Endothelial cell of umbilical vein (primary cell): ENCODE results near the gene HIP1R. TPM values are rescaled to one million over a fixed set of nuclear protein-coding genes. Genes with fewer than 3 reads are reported as not detected.

Experiments
- BruUV-seq: library from RNA; stranded (reverse); fragments of 400-500 nt; replicated peaks from 2 replicates; lab custom pipeline; 2021; lab: Mats Ljungman, UMichigan
- CTCF ChIA-PET: fragments of 300-600, 350-600 bp; sonication (Branson Sonifier 250); formaldehyde crosslinking; loops from one replicate; lab custom pipeline; 2021; ENCODE audit warnings: antibody characterized with exemption, inconsistent platforms; lab: Charles Lee
- POLR2A ChIA-PET: fragments of 300-600, 350-600 bp; sonication (Branson Sonifier 250); formaldehyde crosslinking; loops from one replicate; lab custom pipeline; 2021; ENCODE audit warnings: antibody characterized with exemption, inconsistent platforms; lab: Charles Lee
- DNase-seq: peaks from one replicate; pipeline ENCODE4 v3.0.0-alpha.2; 2011; ENCODE audit warnings: low read depth, low spot score
- FAIRE-seq: peaks from 2 replicates; lab custom pipeline; 2011; peaks lifted over from hg19 to GRCh38; lab: Jason Lieb, UNC
- H2AFZ ChIP-seq: 2 replicates; pipeline ENCODE4 v1.6.0; 2012; ENCODE audit warnings: low read depth, low read length, control low read depth, inconsistent platforms
- H3K27ac ChIP-seq: 2 replicates; pipeline ENCODE4 v1.5.1; 2011; ENCODE audit warnings: low read depth, mild to moderate bottlenecking, control low read depth, low read length, moderate library complexity; ENCODE audit not compliant: insufficient read depth
- H3K27me3 ChIP-seq, 2 experiments: 2 replicates each; pipeline versions ENCODE4 v1.6.0 to v1.6.1; 2011; ENCODE audit warnings: low read length in 2 of 2, mixed read lengths in 1 of 2; ENCODE audit not compliant: control insufficient read depth in 2 of 2, insufficient read depth in 2 of 2
- H3K36me3 ChIP-seq, 2 experiments: 2 replicates in 1 of 2; 3 replicates in 1 of 2; pipeline ENCODE4 v1.5.1; 2011; ENCODE audit warnings: low read length in 2 of 2, mild to moderate bottlenecking in 1 of 2, moderate library complexity in 1 of 2; ENCODE audit not compliant: control insufficient read depth in 2 of 2, insufficient read depth in 2 of 2; ENCODE audit errors: extremely low read depth in 1 of 2
- H3K4me1 ChIP-seq: 3 replicates; pipeline ENCODE4 v1.5.1; 2011; ENCODE audit warnings: mild to moderate bottlenecking, low read length; ENCODE audit not compliant: control insufficient read depth, insufficient read depth; ENCODE audit errors: extremely low read depth
- H3K4me2 ChIP-seq: 2 replicates; pipeline ENCODE4 v1.6.1; 2011; ENCODE audit warnings: low read length, control low read depth, mixed read lengths; ENCODE audit not compliant: insufficient read depth
- H3K4me3 ChIP-seq, 3 experiments: fragments of 200-600 bp in 1 of 3; sonication (generic), shearing (Covaris generic) in 1 of 3; replicated peaks in 1 of 3; 2 replicates each; pipeline ENCODE4 v1.5.1; 2011 to 2016; ENCODE audit warnings: control low read depth in 3 of 3, low read length in 3 of 3, mild to moderate bottlenecking in 2 of 3, inconsistent platforms in 1 of 3, low read depth in 1 of 3, moderate library complexity in 1 of 3; ENCODE audit not compliant: insufficient read depth in 1 of 3
- H3K79me2 ChIP-seq: 2 replicates; pipeline ENCODE4 v1.6.0; 2012; ENCODE audit warnings: low read length, inconsistent platforms; ENCODE audit not compliant: control insufficient read depth, insufficient read depth
- H3K9ac ChIP-seq: replicated peaks from 2 replicates; pipeline ENCODE3; 2011; ENCODE audit warnings: low read length, control low read depth; ENCODE audit not compliant: insufficient read depth; ENCODE audit errors: extremely low read depth
- H3K9me1 ChIP-seq: replicated peaks from 3 replicates; pipeline ENCODE4 v1.6.0; 2011; ENCODE audit warnings: mild to moderate bottlenecking, low read length; ENCODE audit not compliant: control insufficient read depth, insufficient read depth; ENCODE audit errors: extremely low read depth
- H3K9me3 ChIP-seq: replicated peaks from 2 replicates; pipeline ENCODE4 v1.5.1; 2012; ENCODE audit warnings: low read length, inconsistent platforms; ENCODE audit not compliant: control insufficient read depth, insufficient read depth
- H4K20me1 ChIP-seq: replicated peaks from 2 replicates; pipeline ENCODE3; 2011; ENCODE audit warnings: mild to moderate bottlenecking, low read length; ENCODE audit not compliant: control insufficient read depth, insufficient read depth; ENCODE audit errors: extremely low read depth
- EZH2 ChIP-seq: IDR thresholded peaks from 2 replicates; pipeline ENCODE4 v1.6.1; 2012; ENCODE audit warnings: borderline replicate concordance, low read depth, mild to moderate bottlenecking, moderate library complexity, low read length, inconsistent platforms; ENCODE audit not compliant: severe bottlenecking
- FOS ChIP-seq: IDR thresholded peaks from 2 replicates; pipeline ENCODE4 v1.6.1; 2011; ENCODE audit warnings: mild to moderate bottlenecking, low read length, moderate library complexity, borderline replicate concordance; ENCODE audit not compliant: insufficient read depth
- GATA2 ChIP-seq: IDR thresholded peaks from 2 replicates; pipeline ENCODE4 v1.7.0; 2011; ENCODE audit warnings: low read depth, mild to moderate bottlenecking, moderate library complexity, mixed read lengths, low read length; ENCODE audit not compliant: insufficient read length, insufficient read depth
- JUN ChIP-seq: IDR thresholded peaks from 2 replicates; pipeline ENCODE4 v1.6.1; 2011; ENCODE audit warnings: borderline replicate concordance, low read depth; ENCODE audit not compliant: insufficient read length, insufficient read depth
- MYC ChIP-seq: IDR thresholded peaks from one replicate; pipeline ENCODE4 v1.6.1; 2011; ENCODE audit warnings: mild to moderate bottlenecking, low read depth, low read length
- POLR2A ChIP-seq: IDR thresholded peaks from 2 replicates; pipeline ENCODE4 v1.6.1; 2012; ENCODE audit warnings: low read depth, mild to moderate bottlenecking, control low read depth, low read length
- POLR2AphosphoS5 ChIP-seq: IDR thresholded peaks from 2 replicates; pipeline ENCODE4 v1.6.1; 2012; ENCODE audit warnings: low read depth, mild to moderate bottlenecking, control low read depth, low read length, moderate library complexity; ENCODE audit not compliant: insufficient read depth
- dilution Hi-C: fragments of 300-500 bp; cut with MboI; formaldehyde crosslinking; loops from one replicate; pipeline ENCODE4 v1.15.0; 2019; ENCODE audit warnings: low sequenced_read_pairs; ENCODE audit not compliant: extremely low pct_ligation_motif_present
- intact Hi-C: fragments of 100-400 bp; cut with micrococcal nuclease; formaldehyde crosslinking; loops from one replicate; pipeline ENCODE4 v1.10.0; 2022
- polyA plus RNA-seq, 4 experiments: library from polyadenylated mRNA; depleted of rRNA in 3 of 4; stranded (reverse) in 3 of 4; unstranded in 1 of 4; fragments of >200 nt; gene quantifications; 2 replicates each; pipeline versions ENCODE4 v1.2.1 to v1.2.3, GENCODE V29; 2011 to 2012; ENCODE audit warnings: missing spikeins in 1 of 4
- total RNA-seq: library from RNA; stranded (reverse); gene quantifications from 2 replicates; pipeline ENCODE4 v1.2.3, GENCODE V29; 2021
- TF ChIP-seq, protein P1 (sequence below): IDR thresholded peaks from 2 replicates; pipeline ENCODE4 v1.6.1; 2011; ENCODE audit not compliant: insufficient read depth, insufficient read length
- TF ChIP-seq, protein P2 (sequence below), 2 donors: IDR thresholded peaks; 1 replicate in 1 of 2; 2 replicates in 1 of 2; pipeline ENCODE4 v1.5.1; 2011; ENCODE audit warnings: low read length in 2 of 2, mild to moderate bottlenecking in 2 of 2, moderate library complexity in 2 of 2, control low read depth in 1 of 2, inconsistent platforms in 1 of 2, low read depth in 1 of 2; ENCODE audit not compliant: insufficient read depth in 1 of 2; ENCODE audit errors: extremely low read depth in 1 of 2

HIP1R gene
- total and polyA plus RNA-seq, 2 donors (not counting 3 experiments of a cell fraction or from before 2014, with no cell fraction given), result 111 to 122 TPM

DNA sequence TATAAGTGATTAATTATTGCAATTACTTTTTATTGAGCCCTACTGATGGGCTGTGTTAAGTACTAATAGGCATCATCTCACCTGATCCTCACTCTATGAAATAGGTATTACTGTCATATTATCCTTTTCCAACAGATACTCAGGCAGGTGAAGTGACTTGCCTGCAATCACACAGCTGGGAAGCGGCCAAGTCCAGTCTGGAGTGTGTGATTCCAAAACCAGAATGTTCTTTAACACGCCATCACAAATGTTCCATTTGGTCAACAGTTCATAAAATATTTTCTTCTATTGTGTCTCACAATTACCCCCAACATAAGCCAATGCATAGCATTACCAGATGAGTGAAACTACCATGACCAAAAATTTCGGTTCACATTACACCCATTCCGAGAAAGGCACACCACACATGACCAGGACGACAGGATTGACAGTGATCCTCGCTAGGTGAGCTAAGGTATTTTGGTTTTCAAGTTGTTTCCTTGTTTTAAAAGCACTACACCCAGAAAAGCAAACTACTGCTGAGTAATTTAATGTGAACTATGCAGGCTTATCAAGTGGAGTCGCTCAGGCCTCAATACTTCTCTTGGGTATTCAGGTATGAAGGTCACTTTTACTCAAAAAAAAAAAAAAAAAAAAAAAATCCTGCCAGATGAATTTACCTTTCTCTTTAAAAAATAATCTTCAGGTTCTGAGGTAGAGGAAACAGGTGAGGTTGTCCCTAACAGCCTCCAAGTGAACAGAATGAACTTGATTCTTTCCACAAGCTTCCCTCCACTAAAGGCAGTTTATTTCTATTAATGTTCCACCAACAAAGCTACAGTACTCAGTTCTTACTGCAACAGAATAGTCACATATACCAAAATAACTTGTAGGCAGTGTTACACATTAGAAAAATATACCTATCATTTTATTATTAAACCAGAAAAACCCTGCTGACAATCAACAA is 58.2 kb downstream of the HIP1R start:
- intact Hi-C loops, result no loop called here
- Histone ChIP-seq H3K4me2 (peak overlapping the region; percentile 91), H3K9me3 (no peaks in the 10 kb centered on the region), H3K36me3 (no peaks in the 10 kb centered on the region), H2AFZ (no peak overlapping the region), H4K20me1 (no peaks in the 10 kb centered on the region), H3K4me3 (peak overlapping the region in 1 of 3 experiments; percentile 85), H3K27me3 (no peaks in the 10 kb centered on the region), H3K4me1 (peaks cover 43% of the 10 kb centered on the region), H3K27ac (no peak overlapping the region), H3K9ac (no peak overlapping the region), H3K9me1 (no peaks in the 10 kb centered on the region), H3K79me2 (peaks cover 66% of the 10 kb centered on the region)
- dilution Hi-C loops, result no loop called here
- no TSS peak for BruUV-seq
- ChIA-PET CTCF (interaction anchor here (0.7 to 1.5 kb wide), 6 partner anchors 10 to 100 kb away, joined by 3 to 7 read pairs (median 4); no protein-coding TSS in a partner anchor), POLR2A (no interaction called here)
- TF ChIP-seq JUN, result no peak
- TF ChIP-seq, protein P1, sequence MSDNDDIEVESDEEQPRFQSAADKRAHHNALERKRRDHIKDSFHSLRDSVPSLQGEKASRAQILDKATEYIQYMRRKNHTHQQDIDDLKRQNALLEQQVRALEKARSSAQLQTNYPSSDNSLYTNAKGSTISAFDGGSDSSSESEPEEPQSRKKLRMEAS, result no peak
- no peak for TF ChIP-seq GATA2
- no peak for TF ChIP-seq POLR2A
- TF ChIP-seq FOS, result no peak
- TF ChIP-seq POLR2AphosphoS5, result no peak
- TF ChIP-seq, protein P2, sequence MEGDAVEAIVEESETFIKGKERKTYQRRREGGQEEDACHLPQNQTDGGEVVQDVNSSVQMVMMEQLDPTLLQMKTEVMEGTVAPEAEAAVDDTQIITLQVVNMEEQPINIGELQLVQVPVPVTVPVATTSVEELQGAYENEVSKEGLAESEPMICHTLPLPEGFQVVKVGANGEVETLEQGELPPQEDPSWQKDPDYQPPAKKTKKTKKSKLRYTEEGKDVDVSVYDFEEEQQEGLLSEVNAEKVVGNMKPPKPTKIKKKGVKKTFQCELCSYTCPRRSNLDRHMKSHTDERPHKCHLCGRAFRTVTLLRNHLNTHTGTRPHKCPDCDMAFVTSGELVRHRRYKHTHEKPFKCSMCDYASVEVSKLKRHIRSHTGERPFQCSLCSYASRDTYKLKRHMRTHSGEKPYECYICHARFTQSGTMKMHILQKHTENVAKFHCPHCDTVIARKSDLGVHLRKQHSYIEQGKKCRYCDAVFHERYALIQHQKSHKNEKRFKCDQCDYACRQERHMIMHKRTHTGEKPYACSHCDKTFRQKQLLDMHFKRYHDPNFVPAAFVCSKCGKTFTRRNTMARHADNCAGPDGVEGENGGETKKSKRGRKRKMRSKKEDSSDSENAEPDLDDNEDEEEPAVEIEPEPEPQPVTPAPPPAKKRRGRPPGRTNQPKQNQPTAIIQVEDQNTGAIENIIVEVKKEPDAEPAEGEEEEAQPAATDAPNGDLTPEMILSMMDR (IDR thresholded peaks at IDR 0.05; ENCODE audit: extremely low read depth in 1 of 2, insufficient read depth in 1 of 2, low read depth in 1 of 2, low read length in 2 of 2), result no peak
- no peak for TF ChIP-seq EZH2
- no peak for TF ChIP-seq MYC
- DNase-seq (no peak), FAIRE-seq (peak; percentile 60)
